Fibroblast of pulmonary artery (primary cell): ENCODE measurements around the gene THSD7B.

ENCODE experiments used
- DNase-seq: peaks from one replicate; pipeline ENCODE4 v3.0.0-alpha.2; 2010; ENCODE audit warnings: low read depth
- H3K4me3 ChIP-seq: replicated peaks from 2 replicates; pipeline ENCODE4 v1.5.1; 2011; ENCODE audit warnings: low read depth, mild to moderate bottlenecking, control low read depth, low read length, moderate library complexity
- CTCF ChIP-seq: IDR thresholded peaks from 2 replicates; pipeline ENCODE4 v1.5.1; 2011; ENCODE audit warnings: mild to moderate bottlenecking, control low read depth, low read length, inconsistent platforms; ENCODE audit errors: missing control alignments

THSD7B gene

GRCh38 chr2:137638932-137639331 is 873.6 kb downstream of the THSD7B start:
- TF ChIP-seq CTCF: no peak
- H3K4me3 ChIP-seq: no peak overlapping the region
- DNase-seq: no peak

- H3K4me3 ChIP-seq: no peak overlapping the region
- DNase-seq: no peak
- TF ChIP-seq CTCF: no peak
Observed at GRCh38 chr2:137644731-137645130, 879.4 kb downstream of the THSD7B start.

GRCh38 chr2:137654046-137654445 is 888.7 kb downstream of the THSD7B start:
- TF ChIP-seq CTCF: no peak

GRCh38 chr2:137655814-137656213 is 890.5 kb downstream of the THSD7B start:
- TF ChIP-seq CTCF: no peak
- DNase-seq: no peak

More at GRCh38 chr2:137654046-137654445, 888.7 kb downstream of the THSD7B start:
- no peak overlapping the region for H3K4me3 ChIP-seq
- DNase-seq: no peak

GRCh38 chr2:137658433-137658832 is 893.1 kb downstream of the THSD7B start:
- no peak for DNase-seq
- no peak for TF ChIP-seq CTCF
- H3K4me3 ChIP-seq: no peak overlapping the region

More at GRCh38 chr2:137655814-137656213, 890.5 kb downstream of the THSD7B start:
- H3K4me3 ChIP-seq: no peak overlapping the region

GRCh38 chr2:137659616-137660015 is 894.3 kb downstream of the THSD7B start:
- H3K4me3 ChIP-seq: no peak overlapping the region
- TF ChIP-seq CTCF: no peak
- no peak for DNase-seq

GRCh38 chr2:137670111-137670510 is 904.8 kb downstream of the THSD7B start:
- no peak for TF ChIP-seq CTCF
- no peak overlapping the region for H3K4me3 ChIP-seq
- no peak for DNase-seq
